Neural progenitor cell (in vitro differentiated cells): ENCODE measurements around the gene SCGN.

ENCODE experiments used
- CTCF ChIP-seq: fragments of 200-600 bp; sonication (generic); IDR thresholded peaks from 2 replicates; pipeline ENCODE4 v1.5.1; 2017; ENCODE audit warnings: antibody characterized with exemption, mild to moderate bottlenecking
- EZH2 ChIP-seq: fragments of 200-600 bp; sonication (generic); IDR thresholded peaks from 2 replicates; pipeline ENCODE4 v1.6.1; 2017; ENCODE audit warnings: antibody characterized with exemption, mild to moderate bottlenecking, moderate library complexity
- EZH2phosphoT487 ChIP-seq: fragments of 200-600 bp; sonication (generic); IDR thresholded peaks from 2 replicates; pipeline ENCODE4 v1.6.1; 2017; ENCODE audit warnings: antibody characterized with exemption

DNA sequence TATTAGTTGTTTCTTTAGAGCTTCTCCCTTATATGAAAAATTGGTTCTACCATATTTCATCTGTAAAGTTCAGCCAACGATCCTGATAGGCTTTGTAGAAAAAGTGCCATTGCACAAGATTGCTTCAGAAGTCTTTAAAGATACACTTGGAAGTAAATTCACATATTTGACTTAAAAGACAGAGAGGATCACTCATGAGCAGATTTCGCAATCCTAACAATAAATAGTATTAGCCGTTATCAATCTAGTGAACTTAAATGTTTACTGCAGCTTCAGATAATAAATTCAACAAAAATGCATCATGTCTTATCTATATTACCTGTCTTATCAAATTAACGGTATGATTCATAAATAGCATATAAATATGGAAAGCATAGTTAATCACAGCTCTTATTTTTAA is 93.8 kb downstream of the SCGN start:
- no peak for TF ChIP-seq EZH2phosphoT487
- no peak for TF ChIP-seq CTCF
- TF ChIP-seq EZH2, result no peak
